PC-3 (cell line): Measurements from ENCODE around the gene IMPA2.

ENCODE experiments used
- EZH2 ChIP-seq: fragments of 300-600 bp; sonication (generic); IDR thresholded peaks from one replicate; pipeline ENCODE4 v1.6.1; 2017; ENCODE audit warnings: antibody characterized with exemption, mild to moderate bottlenecking, low read length; ENCODE audit not compliant: unreplicated experiment
- TF ChIP-seq, protein P1 (sequence below): fragments of 300-600 bp; sonication (generic); conservative IDR thresholded peaks from 2 replicates; pipeline ENCODE4 v1.5.1; 2017; ENCODE audit warnings: antibody characterized with exemption, low read depth, mild to moderate bottlenecking, low read length

GRCh38 chr18:11990539-11990938 lies 9.2 kb downstream of the IMPA2 start:
- TF ChIP-seq, protein P1, sequence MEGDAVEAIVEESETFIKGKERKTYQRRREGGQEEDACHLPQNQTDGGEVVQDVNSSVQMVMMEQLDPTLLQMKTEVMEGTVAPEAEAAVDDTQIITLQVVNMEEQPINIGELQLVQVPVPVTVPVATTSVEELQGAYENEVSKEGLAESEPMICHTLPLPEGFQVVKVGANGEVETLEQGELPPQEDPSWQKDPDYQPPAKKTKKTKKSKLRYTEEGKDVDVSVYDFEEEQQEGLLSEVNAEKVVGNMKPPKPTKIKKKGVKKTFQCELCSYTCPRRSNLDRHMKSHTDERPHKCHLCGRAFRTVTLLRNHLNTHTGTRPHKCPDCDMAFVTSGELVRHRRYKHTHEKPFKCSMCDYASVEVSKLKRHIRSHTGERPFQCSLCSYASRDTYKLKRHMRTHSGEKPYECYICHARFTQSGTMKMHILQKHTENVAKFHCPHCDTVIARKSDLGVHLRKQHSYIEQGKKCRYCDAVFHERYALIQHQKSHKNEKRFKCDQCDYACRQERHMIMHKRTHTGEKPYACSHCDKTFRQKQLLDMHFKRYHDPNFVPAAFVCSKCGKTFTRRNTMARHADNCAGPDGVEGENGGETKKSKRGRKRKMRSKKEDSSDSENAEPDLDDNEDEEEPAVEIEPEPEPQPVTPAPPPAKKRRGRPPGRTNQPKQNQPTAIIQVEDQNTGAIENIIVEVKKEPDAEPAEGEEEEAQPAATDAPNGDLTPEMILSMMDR, result no peak
- no peak for TF ChIP-seq EZH2
